ENCODE data around the gene VGLL1. TPM values are rescaled to one million over a fixed set of nuclear protein-coding genes. Genes with fewer than 3 reads are reported as not detected.

The VGLL1 gene
- total and polyA plus RNA-seq, 5 experiments from 2014 or later, result not detected

DNA sequence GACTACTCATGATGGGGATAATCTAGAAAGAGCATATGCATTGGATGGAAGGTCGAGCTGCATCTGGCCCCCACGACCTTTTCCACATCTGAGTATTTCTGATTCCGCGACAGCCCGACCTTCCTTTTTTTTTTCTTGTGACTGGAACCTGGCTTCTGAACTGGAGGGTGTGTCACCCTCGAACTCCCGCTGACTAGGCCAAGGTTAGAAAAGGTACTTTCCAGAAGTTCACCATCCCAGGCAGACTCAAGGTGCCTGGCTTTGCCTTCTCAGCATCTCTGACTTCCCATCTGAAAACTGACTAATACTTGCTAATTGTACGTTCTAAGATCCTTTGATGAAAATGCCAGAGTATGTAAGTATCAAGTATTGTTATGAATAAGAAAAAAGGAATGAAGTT lies 66.6 kb downstream of the VGLL1 start:
- H3K4me3 Mint-ChIP-seq, result no peak overlapping the region

GRCh38 chrX:136600059-136600458 lies 68.0 kb downstream of the VGLL1 start:
- H3K9me3 Mint-ChIP-seq, result no peaks in the 10 kb centered on the region
- POLR2A ChIA-PET, result no interaction called here
- no peak overlapping the region for H3K27ac Mint-ChIP-seq
- H3K36me3 Mint-ChIP-seq, result no peaks in the 10 kb centered on the region
- ATAC-seq (no peak), DNase-seq (no peak)
- no peaks in the 10 kb centered on the region for H3K27me3 Mint-ChIP-seq
- no peak overlapping the region for H3K4me3 Mint-ChIP-seq
- peaks cover 0 to 11% (median 1%) of the 10 kb centered on the region in 4 donors for H3K4me1 Mint-ChIP-seq

More for the DNA sequence above, 66.6 kb downstream of the VGLL1 start:
- no peaks in the 10 kb centered on the region for H3K27me3 Mint-ChIP-seq
- H3K36me3 Mint-ChIP-seq, result no peaks in the 10 kb centered on the region
- DNase-seq (no peak), ATAC-seq (no peak)
- no peaks in the 10 kb centered on the region for H3K9me3 Mint-ChIP-seq
- POLR2A ChIA-PET, result interaction anchor here (1.5 kb wide), 1 partner anchor 10 kb away, joined by 3 read pairs; no protein-coding TSS in a partner anchor
- peak overlapping the region in 1 of 10 donors; percentile 12 for H3K27ac Mint-ChIP-seq
- H3K4me1 Mint-ChIP-seq, result peaks cover 0 to 10% (median 1%) of the 10 kb centered on the region in 4 donors

Small RNA genes lying within 50 kb of the gene (microRNA-seq; reads per million reads assigned to microRNA genes)
- gene MIR934 (ENCODE audit: borderline microRNAs expressed), result not detected

Other genes starting within 250 kb of the VGLL1 start
- not detected for gene ADGRG4, start 231.3 kb upstream of the VGLL1 start, total RNA-seq
- gene ADGRG4, start 231.3 kb upstream of the VGLL1 start, polyA plus RNA-seq, result not detected
- not detected for gene BRS3, start 44.3 kb upstream of the VGLL1 start, total RNA-seq
- gene BRS3, start 44.3 kb upstream of the VGLL1 start, polyA plus RNA-seq, result not detected
- 10 to 100 TPM; 29.8 to 30.1 TPM for gene HTATSF1, start 34.6 kb upstream of the VGLL1 start, total RNA-seq
- gene HTATSF1, start 34.6 kb upstream of the VGLL1 start, polyA plus RNA-seq, result 10 to 100 TPM; 40.0 to 67.9 (median 63.8) TPM
- gene CD40LG, start 115.9 kb downstream of the VGLL1 start, total RNA-seq, result under 1 TPM in 1 of 2 experiments, not detected in 1; 0.19 TPM
- gene CD40LG, start 115.9 kb downstream of the VGLL1 start, polyA plus RNA-seq, result under 1 TPM; 0.10 to 0.22 (median 0.17) TPM
- gene ARHGEF6, start 248.7 kb downstream of the VGLL1 start, total RNA-seq, result 10 to 100 TPM; 75.0 to 82.0 TPM
- 10 to 100 TPM; 69.8 to 76.4 (median 75.4) TPM for gene ARHGEF6, start 248.7 kb downstream of the VGLL1 start, polyA plus RNA-seq

All from naive thymus-derived CD8-positive, alpha-beta T cell (primary cell).